HG02763 (cell line): ENCODE measurements around the gene NSUN4.
"Not testable (repeated sequence)": the region's sequence is repeated elsewhere in the genome, so short reads cannot be mapped to it uniquely, and the experiment has no call there.

Experiments used
- ATAC-seq: cut with Tn5 transposase; IDR thresholded peaks from one replicate; pipeline ENCODE4 v1.9.1; 2021; ENCODE audit warnings: mild to moderate bottlenecking, moderate library complexity; ENCODE audit not compliant: unreplicated experiment

Gene NSUN4

GRCh38 chr1:46364612-46365011 lies 24.0 kb downstream of the NSUN4 start:
- no peak for ATAC-seq

- ATAC-seq = not testable (repeated sequence)
Measured at GRCh38 chr1:46365796-46366195, 25.2 kb downstream of the NSUN4 start.

GRCh38 chr1:46367072-46367471 lies 26.5 kb downstream of the NSUN4 start:
- no peak for ATAC-seq

GRCh38 chr1:46367701-46368100 lies 27.1 kb downstream of the NSUN4 start:
- not testable (repeated sequence) for ATAC-seq

GRCh38 chr1:46368791-46369190 lies 28.2 kb downstream of the NSUN4 start:
- ATAC-seq = no peak

- ATAC-seq = no peak
Measured at GRCh38 chr1:46369542-46370213, 29.1 kb downstream of the NSUN4 start.

GRCh38 chr1:46370214-46370633 lies 29.6 kb downstream of the NSUN4 start:
- ATAC-seq = no peak

- ATAC-seq = no peak
Measured at GRCh38 chr1:46372431-46372830, 31.8 kb downstream of the NSUN4 start.

GRCh38 chr1:46379996-46380395 lies 39.4 kb downstream of the NSUN4 start:
- ATAC-seq = no peak

- no peak for ATAC-seq
Measured at GRCh38 chr1:46380508-46380907, 39.9 kb downstream of the NSUN4 start.

- ATAC-seq = no peak
Measured at GRCh38 chr1:46393510-46393909, 52.9 kb downstream of the NSUN4 start.

- no peak for ATAC-seq
Measured at GRCh38 chr1:46394108-46394871, 53.7 kb downstream of the NSUN4 start, which contains the start of gene FAAH. Gene FAAH (plus strand): TSS chr1:46394317. CDS start chr1:46394349, 32 bp downstream.

GRCh38 chr1:46394872-46395465 lies 54.4 kb downstream of the NSUN4 start:
- no peak for ATAC-seq

GRCh38 chr1:46396441-46397398 lies 56.1 kb downstream of the NSUN4 start:
- no peak for ATAC-seq

GRCh38 chr1:46399307-46399706 lies 58.7 kb downstream of the NSUN4 start:
- no peak for ATAC-seq

GRCh38 chr1:46400421-46400820 lies 59.8 kb downstream of the NSUN4 start:
- no peak for ATAC-seq

GRCh38 chr1:46401154-46401913 lies 60.7 kb downstream of the NSUN4 start:
- no peak for ATAC-seq

- no peak for ATAC-seq
Measured at GRCh38 chr1:46401964-46402626, 61.5 kb downstream of the NSUN4 start.

GRCh38 chr1:46403916-46404315 lies 63.3 kb downstream of the NSUN4 start:
- no peak for ATAC-seq
